Measurements from ENCODE around the gene DPF3. TPM values are rescaled to one million over a fixed set of nuclear protein-coding genes. Genes with fewer than 3 reads are reported as not detected.

Gene DPF3
- total and polyA plus RNA-seq, 9 of the 15 experiments (the other 6 are each of a cell fraction or from before 2014, with no cell fraction given) = 0.21 to 4.9 (median 1.2) TPM

- no peak for TF ChIP-seq CHD7 (IDR thresholded peaks at IDR 0.05; ENCODE audit: low read depth, low read length)
- TF ChIP-seq, protein P1, sequence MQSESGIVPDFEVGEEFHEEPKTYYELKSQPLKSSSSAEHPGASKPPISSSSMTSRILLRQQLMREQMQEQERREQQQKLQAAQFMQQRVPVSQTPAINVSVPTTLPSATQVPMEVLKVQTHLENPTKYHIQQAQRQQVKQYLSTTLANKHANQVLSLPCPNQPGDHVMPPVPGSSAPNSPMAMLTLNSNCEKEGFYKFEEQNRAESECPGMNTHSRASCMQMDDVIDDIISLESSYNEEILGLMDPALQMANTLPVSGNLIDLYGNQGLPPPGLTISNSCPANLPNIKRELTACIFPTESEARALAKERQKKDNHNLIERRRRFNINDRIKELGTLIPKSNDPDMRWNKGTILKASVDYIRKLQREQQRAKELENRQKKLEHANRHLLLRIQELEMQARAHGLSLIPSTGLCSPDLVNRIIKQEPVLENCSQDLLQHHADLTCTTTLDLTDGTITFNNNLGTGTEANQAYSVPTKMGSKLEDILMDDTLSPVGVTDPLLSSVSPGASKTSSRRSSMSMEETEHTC (IDR thresholded peaks at IDR 0.05) = no peak
- TF ChIP-seq SREBF1 (IDR thresholded peaks at IDR 0.05; ENCODE audit: borderline replicate concordance, low read depth, low read length) = no peak
- TF ChIP-seq AFF4 (CRISPR knock-in tag; IDR thresholded peaks at IDR 0.05) = 0 out of 2 replicates have a peak, but pooled peaks have one; percentile 49
- peak; percentile 60 for TF ChIP-seq POLR2A (conservative IDR thresholded peaks at IDR 0.05)
- TF ChIP-seq ZFP30 (CRISPR knock-in tag; IDR thresholded peaks at IDR 0.05; ENCODE audit: borderline replicate concordance) = no peak
- 0 out of 2 replicates have a peak, but pooled peaks have one; percentile 8 for TF ChIP-seq TCF7 (IDR thresholded peaks at IDR 0.05; ENCODE audit: borderline replicate concordance)
- TF ChIP-seq ZNF707 (CRISPR knock-in tag; conservative IDR thresholded peaks at IDR 0.05) = no peak
- peak; percentile 26; the same call in 1 of the 2 replicates for TF ChIP-seq LEF1 (IDR thresholded peaks at IDR 0.05)
- no peak for TF ChIP-seq ZNF444 (CRISPR knock-in tag; IDR thresholded peaks at IDR 0.05)
Observed at GRCh38 chr14:72925171-72925759, 31.4 kb upstream of the DPF3 start (continued).

All from K562 (cell line).